Urinary bladder (tissue), 4 donors: ENCODE measurements around the gene PROCR. TPM values are rescaled to one million over a fixed set of nuclear protein-coding genes. Genes with fewer than 3 reads are reported as not detected.

Source experiments
- DNase-seq: peaks from one replicate; pipeline ENCODE4 v3.0.0-alpha.2; 2015; ENCODE audit errors: extremely low spot score
- H3K27ac ChIP-seq: one replicate; pipeline ENCODE4 v1.5.1; 2013; ENCODE audit warnings: low read depth, mild to moderate bottlenecking, moderate library complexity
- H3K36me3 ChIP-seq: one replicate; pipeline ENCODE4 v1.6.1; 2013; ENCODE audit warnings: mild to moderate bottlenecking, moderate library complexity; ENCODE audit not compliant: insufficient read depth
- H3K4me1 ChIP-seq: one replicate; pipeline ENCODE4 v1.6.1; 2013; ENCODE audit warnings: mild to moderate bottlenecking, moderate library complexity; ENCODE audit not compliant: insufficient read depth
- H3K4me3 ChIP-seq: one replicate; pipeline ENCODE4 v1.5.1; 2013; ENCODE audit warnings: low read depth, low read length
- WGBS: extraction: QIAGEN DNeasy Blood & Tissue Kit; methylation state at CpG from one replicate; pipeline ENCODE4 v1.1.7; 2013; 5-methylcytosine and 5-hydroxymethylcytosine counted together
- polyA plus RNA-seq: library from polyadenylated mRNA; stranded (reverse); fragments of 200-250 nt; gene quantifications from one replicate; pipeline ENCODE4 v1.2.3, GENCODE V29; 2013
- total RNA-seq: library from RNA; depleted of rRNA; stranded (reverse); fragments of >200 nt; gene quantifications from one replicate; pipeline ENCODE4 v1.2.3, GENCODE V29; 2014
- donor health status: healthy with polysubstance abuse.
- donor health status: healthy.

The PROCR gene
- total RNA-seq (43.0 TPM), polyA plus RNA-seq (54.6 TPM)

DNA sequence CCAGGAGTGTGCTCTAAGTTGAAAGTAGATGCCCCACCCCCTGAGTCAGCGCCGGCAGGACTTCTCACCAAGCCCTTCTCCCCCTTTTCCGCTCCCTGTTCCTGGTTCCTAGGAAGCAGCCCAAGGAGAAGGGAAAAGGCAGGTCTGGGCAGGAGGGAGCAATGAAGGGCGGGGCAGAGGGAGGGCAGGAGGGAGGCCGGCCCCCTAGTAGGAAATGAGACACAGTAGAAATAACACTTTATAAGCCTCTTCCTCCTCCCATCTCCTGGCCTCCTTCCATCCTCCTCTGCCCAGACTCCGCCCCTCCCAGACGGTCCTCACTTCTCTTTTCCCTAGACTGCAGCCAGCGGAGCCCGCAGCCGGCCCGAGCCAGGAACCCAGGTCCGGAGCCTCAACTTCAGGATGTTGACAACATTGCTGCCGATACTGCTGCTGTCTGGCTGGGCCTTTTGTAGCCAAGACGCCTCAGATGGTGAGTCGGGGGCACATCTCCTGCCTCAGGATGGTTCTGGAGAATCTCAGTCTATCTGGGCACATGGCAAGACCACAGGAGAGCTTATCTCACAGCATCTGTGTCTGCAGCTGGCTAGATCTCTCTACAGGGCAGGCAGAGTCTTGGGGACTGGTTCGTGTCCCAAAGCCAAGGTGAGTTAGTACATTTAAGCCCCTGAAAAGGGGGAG, at the start of gene PROCR:
PROCR (plus strand) TSS at position 320 of the 681 bp plus-strand sequence; CDS start at position 403, 83 bp downstream.
- H3K36me3 ChIP-seq: no peaks in the 10 kb centered on the region
- H3K4me3 ChIP-seq: peak within 1 kb of the TSS; percentile 15
- peak; percentile 75 for DNase-seq
- no peaks in the 10 kb centered on the region for H3K4me1 ChIP-seq
- WGBS: 1% methylated on average over 16 of the region's 16 CpGs
- H3K27ac ChIP-seq: peak within 1 kb of the TSS; percentile 65

DNA sequence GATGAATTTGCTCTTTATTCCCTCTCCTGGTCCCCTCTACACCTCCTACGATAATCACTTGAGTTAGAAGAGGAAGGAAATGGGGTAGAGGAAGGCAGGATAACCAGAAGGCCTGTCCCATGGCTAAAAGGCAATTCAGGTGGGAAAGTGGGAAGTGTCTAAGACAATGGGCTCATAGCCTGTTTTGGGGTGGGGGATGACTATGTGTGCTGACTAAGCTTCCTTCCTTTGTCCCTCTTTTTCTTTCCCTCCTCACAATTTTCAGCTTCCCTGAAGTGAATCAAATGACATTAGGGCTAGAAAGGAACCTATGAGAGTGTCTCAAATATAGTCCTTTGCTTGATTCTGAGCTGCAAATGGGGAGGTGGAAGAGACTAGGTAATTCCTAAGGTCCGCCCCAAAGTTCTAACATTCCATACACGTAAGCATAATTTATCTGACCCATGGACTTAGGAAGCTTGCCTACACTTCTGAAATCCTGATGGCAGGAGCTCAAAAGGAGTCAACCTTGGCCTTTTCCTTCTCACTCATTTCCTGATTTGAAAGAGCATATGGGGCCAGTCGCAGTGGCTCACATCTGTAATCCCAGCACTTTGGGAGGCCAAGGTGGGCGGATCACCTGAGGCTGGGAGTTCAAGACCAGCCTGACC, 49.0 kb upstream of the PROCR start:
- WGBS: 83% methylated on average over 5 of the region's 5 CpGs
- no peak overlapping the region for H3K27ac ChIP-seq
- peaks cover 5% of the 10 kb centered on the region for H3K36me3 ChIP-seq
- H3K4me3 ChIP-seq: no peak overlapping the region
- no peak for DNase-seq
- H3K4me1 ChIP-seq: no peaks in the 10 kb centered on the region

DNA sequence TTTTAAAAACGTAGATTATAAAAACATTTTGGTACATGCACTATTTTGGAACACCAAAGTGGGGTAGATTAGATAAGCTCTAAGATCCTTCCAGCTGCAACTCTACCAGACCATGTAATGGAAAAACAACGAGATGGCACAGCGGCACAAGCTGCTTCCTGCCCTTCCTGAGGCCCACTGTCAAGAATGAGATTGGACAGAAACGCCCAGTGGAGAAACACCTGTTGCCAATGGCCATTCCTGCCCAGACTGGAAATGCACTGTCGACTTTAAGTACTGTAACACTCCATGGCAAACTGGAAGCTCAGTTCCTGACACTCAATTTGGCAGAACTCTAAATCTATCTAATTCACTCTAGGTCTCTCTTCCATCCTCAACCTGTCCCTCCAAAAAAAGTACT, 46.1 kb upstream of the PROCR start:
- H3K36me3 ChIP-seq: peaks cover 1% of the 10 kb centered on the region
- 88% methylated on average over 5 of the region's 5 CpGs for WGBS

DNA sequence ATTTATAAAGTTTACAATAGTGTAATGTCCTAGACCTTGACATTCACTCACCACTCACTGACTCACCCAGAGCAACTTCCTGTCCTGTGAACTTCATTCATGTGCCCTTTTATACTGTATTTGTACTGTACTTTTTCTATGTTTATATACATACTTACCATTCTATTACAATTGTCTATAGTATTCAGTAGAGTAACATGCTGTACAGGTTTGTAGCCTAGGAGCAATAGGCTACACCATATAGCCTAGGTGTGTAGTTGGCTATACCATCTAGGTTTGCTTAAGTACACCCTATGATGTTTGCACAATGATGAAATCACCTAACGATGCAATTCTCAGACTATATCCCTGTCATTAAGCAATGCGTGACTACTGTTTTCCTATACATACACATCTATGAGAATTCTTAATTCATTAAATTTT, 42.2 kb upstream of the PROCR start:
- DNase-seq: no peak
- Histone ChIP-seq H3K27ac (no peak overlapping the region), H3K36me3 (no peaks in the 10 kb centered on the region), H3K4me1 (no peaks in the 10 kb centered on the region), H3K4me3 (no peak overlapping the region)
- WGBS: 91% methylated on average over 2 of the region's 2 CpGs

More for the DNA sequence above, 46.1 kb upstream of the PROCR start:
- Histone ChIP-seq H3K4me1 (no peaks in the 10 kb centered on the region), H3K27ac (no peak overlapping the region), H3K4me3 (no peak overlapping the region)
- no peak for DNase-seq

DNA sequence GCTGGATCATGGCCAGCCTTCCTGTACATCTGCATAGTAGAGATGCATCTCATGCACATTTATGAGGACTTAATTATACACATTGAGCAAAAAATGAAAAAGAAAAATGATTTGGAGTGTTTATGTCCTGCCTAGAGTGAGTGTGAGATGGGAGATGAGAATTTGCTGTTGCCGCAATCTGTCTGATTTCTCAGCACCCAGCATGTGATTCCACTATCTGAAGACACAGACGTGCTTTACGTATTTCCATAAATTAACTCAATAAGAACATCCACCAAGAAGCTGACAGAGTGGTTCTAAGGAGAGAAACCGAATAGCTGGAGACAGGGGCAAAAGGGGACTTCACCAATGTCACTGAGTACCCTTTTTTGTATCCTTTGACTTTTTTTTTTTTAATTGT, 39.9 kb upstream of the PROCR start:
- WGBS: 83% methylated on average over 4 of the region's 4 CpGs
- no peak for DNase-seq
- Histone ChIP-seq H3K4me3 (no peak overlapping the region), H3K27ac (no peak overlapping the region), H3K4me1 (no peaks in the 10 kb centered on the region), H3K36me3 (no peaks in the 10 kb centered on the region)

DNA sequence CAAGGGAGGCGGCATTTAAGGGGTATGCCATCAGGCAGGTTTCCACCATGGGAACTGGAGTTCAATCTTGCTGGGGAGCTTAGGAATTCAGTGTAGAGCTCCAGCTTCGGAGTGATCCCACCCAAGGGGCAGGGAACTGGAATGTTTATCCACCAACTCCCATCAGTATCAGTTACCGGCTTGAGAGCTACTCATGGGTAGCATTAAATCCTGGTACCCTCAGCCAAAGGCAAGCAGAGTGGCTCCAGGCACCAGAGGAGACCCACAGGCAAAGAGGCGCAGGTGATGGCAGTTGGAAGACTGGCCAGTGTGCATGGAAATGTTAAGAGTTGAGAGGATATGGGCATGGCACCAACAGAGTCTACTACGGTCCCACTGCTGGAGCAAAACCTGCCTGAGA, 38.8 kb upstream of the PROCR start:
- Histone ChIP-seq H3K4me3 (no peak overlapping the region), H3K4me1 (no peaks in the 10 kb centered on the region), H3K36me3 (peaks cover 2% of the 10 kb centered on the region), H3K27ac (no peak overlapping the region)
- WGBS: 94% methylated on average over 5 of the region's 5 CpGs
- DNase-seq: no peak

DNA sequence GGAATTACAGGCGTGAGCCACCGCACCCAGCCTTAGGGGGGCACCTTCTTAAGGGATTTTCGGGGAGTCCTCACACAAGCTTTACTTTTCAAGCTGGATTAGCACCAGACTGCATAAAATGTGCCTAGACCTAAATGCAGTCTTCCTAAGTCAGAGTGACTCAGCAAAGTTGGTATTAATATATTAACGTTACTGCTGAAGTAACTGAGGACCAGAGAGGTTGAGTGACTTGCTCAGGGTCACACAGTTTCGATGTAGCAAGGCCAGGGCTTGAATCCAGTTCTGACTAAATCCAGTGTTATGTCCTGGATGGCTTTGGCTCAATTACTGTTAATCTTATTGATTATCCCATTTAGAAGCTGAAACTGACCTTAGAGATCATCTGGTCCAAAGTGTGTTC, 38.1 kb upstream of the PROCR start:
- Histone ChIP-seq H3K4me3 (no peak overlapping the region), H3K36me3 (peaks cover 2% of the 10 kb centered on the region), H3K27ac (no peak overlapping the region), H3K4me1 (no peaks in the 10 kb centered on the region)
- no peak for DNase-seq
- 93% methylated on average over 5 of the region's 5 CpGs for WGBS

DNA sequence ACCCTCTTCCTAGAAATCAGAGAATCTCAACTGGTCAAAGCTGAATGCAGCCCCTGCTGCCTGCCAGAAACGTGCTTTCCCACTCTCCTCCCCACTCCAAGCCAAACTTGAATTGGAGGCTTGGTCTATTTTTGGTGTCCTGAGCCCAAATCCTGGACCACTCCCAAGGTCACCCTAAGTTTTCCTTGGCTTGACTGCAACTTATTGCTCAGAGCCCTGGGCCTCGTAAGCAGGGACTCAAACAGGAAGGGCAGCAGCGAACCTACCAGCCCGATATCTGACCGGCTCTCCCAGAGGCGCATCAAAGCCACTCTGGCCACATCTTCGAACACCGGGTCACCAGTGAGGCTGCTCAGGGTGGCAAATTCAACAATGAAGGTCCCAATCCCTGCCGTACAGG, 37.4 kb upstream of the PROCR start:
- Histone ChIP-seq H3K27ac (no peak overlapping the region), H3K4me3 (no peak overlapping the region), H3K36me3 (peaks cover 2% of the 10 kb centered on the region), H3K4me1 (no peaks in the 10 kb centered on the region)
- 78% methylated on average over 9 of the region's 9 CpGs for WGBS
- no peak for DNase-seq

DNA sequence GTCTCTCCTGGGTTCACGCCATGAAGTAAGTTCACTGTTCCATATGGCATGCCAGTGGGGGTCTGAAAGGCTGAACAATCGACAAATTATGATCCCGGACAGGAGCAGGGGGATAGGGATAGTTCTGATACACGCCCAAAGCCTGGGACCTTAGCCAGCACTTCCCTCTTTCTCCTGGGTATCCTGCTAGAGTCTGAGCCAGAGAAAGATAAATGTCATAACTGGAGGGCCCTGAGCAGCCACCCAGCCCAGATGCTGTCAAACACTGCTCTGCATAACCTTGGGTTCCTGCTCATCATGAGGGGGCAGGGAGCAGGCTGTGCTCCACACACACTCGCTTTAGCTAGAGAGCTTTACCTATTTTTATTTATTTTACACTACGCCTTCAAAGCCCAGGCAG, 37.0 kb upstream of the PROCR start:
- DNase-seq: no peak
- peaks cover 2% of the 10 kb centered on the region for H3K36me3 ChIP-seq
- H3K4me3 ChIP-seq: no peak overlapping the region
- 77% methylated on average over 6 of the region's 6 CpGs for WGBS
- no peak overlapping the region for H3K27ac ChIP-seq
- H3K4me1 ChIP-seq: no peaks in the 10 kb centered on the region

DNA sequence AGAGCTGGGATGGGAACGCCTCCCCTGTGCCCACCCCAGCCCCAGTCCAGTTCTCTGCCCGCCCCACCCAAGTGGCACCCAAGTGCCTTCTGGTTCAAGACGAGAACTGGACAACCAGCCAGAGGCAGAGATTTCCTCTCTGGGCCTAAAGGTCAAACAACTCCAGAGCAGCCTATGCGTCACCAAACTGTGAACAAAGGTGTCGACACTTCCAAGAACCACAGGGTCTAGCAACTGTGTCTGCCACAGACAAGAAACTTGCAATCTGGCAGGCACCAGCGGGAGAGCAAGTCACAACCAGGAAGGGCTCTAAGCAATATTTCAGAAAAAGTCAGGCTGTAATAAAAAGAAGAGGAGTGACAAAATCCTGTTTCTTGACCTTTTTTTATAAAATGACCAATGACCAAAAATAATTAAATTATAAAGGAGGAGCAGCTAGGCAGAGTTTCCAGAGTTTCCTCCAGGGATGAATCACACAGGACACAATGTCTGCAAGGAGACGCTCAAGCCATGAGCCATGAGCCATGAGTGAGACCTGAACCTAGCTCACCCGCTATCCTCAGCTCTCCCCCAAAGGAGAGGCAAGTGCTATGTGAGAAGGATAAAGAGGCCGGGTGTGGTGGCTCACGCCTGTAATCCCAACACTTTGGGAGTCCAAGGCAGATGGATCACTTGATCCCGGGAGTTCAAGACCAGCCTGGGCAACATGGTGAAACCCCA, 35.8 kb upstream of the PROCR start:
- no peak for DNase-seq
- H3K4me1 ChIP-seq: no peaks in the 10 kb centered on the region
- peaks cover 2% of the 10 kb centered on the region for H3K36me3 ChIP-seq
- no peak overlapping the region for H3K27ac ChIP-seq
- no peak overlapping the region for H3K4me3 ChIP-seq
- 90% methylated on average over 11 of the region's 11 CpGs for WGBS

DNA sequence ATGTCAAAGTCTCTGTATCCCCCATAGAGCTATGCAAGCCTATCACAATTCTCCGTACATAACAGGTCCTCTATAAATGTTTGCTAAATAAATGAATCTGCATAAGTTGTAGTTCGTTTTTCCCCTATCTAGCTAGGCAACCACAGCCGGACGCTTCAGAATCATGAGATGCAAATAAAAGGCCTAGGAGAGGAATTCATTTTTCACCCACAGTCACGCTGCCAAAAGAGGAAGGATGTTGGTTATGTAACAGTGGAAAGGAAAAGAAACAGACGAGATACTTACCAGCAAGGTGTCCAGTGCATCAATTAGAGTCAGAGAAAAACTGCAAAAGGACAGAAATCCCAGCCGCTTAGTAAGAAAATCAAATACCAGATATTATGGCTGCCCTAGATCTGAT, 27.2 kb upstream of the PROCR start:
- 57% methylated on average over 7 of the region's 7 CpGs for WGBS
- Histone ChIP-seq H3K4me1 (no peaks in the 10 kb centered on the region), H3K36me3 (peaks cover 1% of the 10 kb centered on the region), H3K4me3 (no peak overlapping the region), H3K27ac (no peak overlapping the region)
- no peak for DNase-seq

DNA sequence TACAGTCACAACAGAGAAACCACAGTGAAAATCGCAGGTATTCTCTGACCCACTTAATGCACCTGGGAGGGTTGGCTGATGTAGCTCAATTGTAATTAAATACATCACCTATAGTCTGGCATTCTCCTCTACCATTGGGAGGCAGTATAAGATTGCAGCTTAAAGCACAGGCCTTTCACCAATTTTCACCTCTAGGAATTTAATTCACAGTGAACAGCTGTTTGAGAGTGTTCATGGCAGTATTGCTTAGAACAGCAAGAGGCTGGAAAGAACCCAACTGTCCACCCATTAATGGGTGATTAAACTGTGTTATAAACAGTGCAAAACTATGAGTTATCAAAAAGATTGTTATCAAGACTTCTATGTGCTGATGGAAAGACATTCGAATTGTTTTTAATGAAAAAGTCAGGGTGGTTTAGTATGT, 26.7 kb upstream of the PROCR start:
- H3K36me3 ChIP-seq: peaks cover 1% of the 10 kb centered on the region
- H3K4me1 ChIP-seq: no peaks in the 10 kb centered on the region
- H3K27ac ChIP-seq: no peak overlapping the region
- no peak for DNase-seq
- WGBS: 35% methylated on average over 2 of the region's 2 CpGs
- no peak overlapping the region for H3K4me3 ChIP-seq

DNA sequence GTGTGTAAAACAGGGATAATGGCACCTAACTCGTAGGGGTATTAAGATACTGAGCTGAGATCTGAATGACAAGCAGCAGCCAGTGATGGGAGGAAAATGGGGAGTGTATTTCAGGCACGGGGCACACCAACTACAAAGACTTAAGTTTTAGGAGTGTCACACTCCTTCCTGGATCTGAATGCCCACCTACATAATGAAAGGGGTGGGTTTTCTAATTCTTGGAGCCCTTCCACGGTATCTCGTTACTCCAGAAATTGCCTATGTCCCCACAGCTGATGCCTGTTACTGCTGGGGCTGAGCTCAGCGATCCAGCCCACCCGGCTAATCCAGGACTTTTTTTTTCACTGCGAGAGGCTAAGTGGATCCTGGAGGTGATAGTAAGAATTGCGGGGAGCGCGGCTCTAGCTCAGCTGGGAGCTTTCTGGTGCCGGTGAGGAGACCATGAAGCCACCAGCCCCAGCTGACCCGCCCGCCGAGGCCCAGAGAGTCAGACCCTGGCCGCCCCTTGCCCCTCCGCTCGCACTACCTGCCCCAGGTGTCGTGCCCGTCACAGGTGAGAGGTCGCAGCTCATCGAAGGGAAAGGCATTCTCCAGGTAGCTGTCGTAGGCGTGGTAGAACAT, 25.5 kb upstream of the PROCR start:
- no peak for DNase-seq
- WGBS: 6% methylated on average over 23 of the region's 23 CpGs
- H3K4me3 ChIP-seq: peak overlapping the region; percentile 72
- H3K4me1 ChIP-seq: no peaks in the 10 kb centered on the region
- peaks cover 1% of the 10 kb centered on the region for H3K36me3 ChIP-seq
- H3K27ac ChIP-seq: no peak overlapping the region
